ENCODE data around the gene NRXN3.

DNA sequence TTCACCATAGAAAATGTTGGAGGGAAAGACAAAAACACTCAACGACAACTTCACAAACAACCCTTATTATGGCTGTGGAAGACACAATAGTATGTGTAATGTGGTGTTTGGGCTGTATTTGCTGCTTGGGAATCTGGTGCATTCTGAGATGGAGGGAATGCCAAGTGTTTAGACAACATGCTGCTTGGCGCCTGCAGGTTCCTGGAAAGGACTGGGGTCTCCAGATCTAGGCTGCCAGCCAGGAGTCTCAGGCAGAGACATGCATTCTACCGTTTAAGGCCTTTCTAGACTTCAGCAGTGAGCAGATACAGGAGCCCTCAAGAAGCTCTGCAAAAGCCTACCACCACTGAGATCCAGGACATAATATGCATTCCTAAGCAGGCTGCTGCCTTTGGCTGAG is 418.7 kb downstream of the NRXN3 start:
- TF ChIP-seq, protein P1, sequence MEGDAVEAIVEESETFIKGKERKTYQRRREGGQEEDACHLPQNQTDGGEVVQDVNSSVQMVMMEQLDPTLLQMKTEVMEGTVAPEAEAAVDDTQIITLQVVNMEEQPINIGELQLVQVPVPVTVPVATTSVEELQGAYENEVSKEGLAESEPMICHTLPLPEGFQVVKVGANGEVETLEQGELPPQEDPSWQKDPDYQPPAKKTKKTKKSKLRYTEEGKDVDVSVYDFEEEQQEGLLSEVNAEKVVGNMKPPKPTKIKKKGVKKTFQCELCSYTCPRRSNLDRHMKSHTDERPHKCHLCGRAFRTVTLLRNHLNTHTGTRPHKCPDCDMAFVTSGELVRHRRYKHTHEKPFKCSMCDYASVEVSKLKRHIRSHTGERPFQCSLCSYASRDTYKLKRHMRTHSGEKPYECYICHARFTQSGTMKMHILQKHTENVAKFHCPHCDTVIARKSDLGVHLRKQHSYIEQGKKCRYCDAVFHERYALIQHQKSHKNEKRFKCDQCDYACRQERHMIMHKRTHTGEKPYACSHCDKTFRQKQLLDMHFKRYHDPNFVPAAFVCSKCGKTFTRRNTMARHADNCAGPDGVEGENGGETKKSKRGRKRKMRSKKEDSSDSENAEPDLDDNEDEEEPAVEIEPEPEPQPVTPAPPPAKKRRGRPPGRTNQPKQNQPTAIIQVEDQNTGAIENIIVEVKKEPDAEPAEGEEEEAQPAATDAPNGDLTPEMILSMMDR (IDR thresholded peaks at IDR 0.05): no peak
- TF ChIP-seq POLR2AphosphoS5 (IDR thresholded peaks at IDR 0.05; ENCODE audit: low read depth, low read length): no peak
- TF ChIP-seq, protein P2, sequence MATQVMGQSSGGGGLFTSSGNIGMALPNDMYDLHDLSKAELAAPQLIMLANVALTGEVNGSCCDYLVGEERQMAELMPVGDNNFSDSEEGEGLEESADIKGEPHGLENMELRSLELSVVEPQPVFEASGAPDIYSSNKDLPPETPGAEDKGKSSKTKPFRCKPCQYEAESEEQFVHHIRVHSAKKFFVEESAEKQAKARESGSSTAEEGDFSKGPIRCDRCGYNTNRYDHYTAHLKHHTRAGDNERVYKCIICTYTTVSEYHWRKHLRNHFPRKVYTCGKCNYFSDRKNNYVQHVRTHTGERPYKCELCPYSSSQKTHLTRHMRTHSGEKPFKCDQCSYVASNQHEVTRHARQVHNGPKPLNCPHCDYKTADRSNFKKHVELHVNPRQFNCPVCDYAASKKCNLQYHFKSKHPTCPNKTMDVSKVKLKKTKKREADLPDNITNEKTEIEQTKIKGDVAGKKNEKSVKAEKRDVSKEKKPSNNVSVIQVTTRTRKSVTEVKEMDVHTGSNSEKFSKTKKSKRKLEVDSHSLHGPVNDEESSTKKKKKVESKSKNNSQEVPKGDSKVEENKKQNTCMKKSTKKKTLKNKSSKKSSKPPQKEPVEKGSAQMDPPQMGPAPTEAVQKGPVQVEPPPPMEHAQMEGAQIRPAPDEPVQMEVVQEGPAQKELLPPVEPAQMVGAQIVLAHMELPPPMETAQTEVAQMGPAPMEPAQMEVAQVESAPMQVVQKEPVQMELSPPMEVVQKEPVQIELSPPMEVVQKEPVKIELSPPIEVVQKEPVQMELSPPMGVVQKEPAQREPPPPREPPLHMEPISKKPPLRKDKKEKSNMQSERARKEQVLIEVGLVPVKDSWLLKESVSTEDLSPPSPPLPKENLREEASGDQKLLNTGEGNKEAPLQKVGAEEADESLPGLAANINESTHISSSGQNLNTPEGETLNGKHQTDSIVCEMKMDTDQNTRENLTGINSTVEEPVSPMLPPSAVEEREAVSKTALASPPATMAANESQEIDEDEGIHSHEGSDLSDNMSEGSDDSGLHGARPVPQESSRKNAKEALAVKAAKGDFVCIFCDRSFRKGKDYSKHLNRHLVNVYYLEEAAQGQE (IDR thresholded peaks at IDR 0.05; ENCODE audit: insufficient read depth in 1 of 2, low read depth in 2 of 2, low read length in 1 of 2): no peak

Measured in Panc1 (cell line).